Prostate gland (tissue), 2 donors: ENCODE measurements around the gene PPP1R3A.

ENCODE experiments used
- CTCF ChIP-seq, 4 experiments: fragments of 200-600 bp in 2 of 4; fragments of 450-650 bp in 2 of 4; sonication (generic) in 2 of 4; IDR thresholded peaks; 1 replicate in 3 of 4; 2 replicates in 1 of 4; pipeline ENCODE4 v1.5.1; 2016 to 2019; ENCODE audit warnings: antibody characterized with exemption in 4 of 4, mild to moderate bottlenecking in 2 of 4, moderate library complexity in 2 of 4
- POLR2A ChIP-seq: fragments of 450-650 bp; IDR thresholded peaks from one replicate; pipeline ENCODE4 v1.6.1; 2016; ENCODE audit warnings: antibody characterized with exemption, mild to moderate bottlenecking
- POLR2AphosphoS5 ChIP-seq: sonication (generic); formaldehyde crosslinking; IDR thresholded peaks from one replicate; pipeline ENCODE4 v1.6.1; 2017; ENCODE audit warnings: antibody characterized with exemption

- TF ChIP-seq POLR2A (no peak), CTCF (IDR thresholded peaks at IDR 0.05) (no peak), POLR2AphosphoS5 (no peak)
Observed at GRCh38 chr7:113856010-113856409, 62.8 kb downstream of the PPP1R3A start.
